Amniotic epithelial cell (primary cell): ENCODE results near the gene UBE2V1.
"Not testable (repeated sequence)": the region's sequence is repeated elsewhere in the genome, so short reads cannot be mapped to it uniquely, and the experiment has no call there.

ENCODE experiments used
- DNase-seq: peaks from one replicate; pipeline ENCODE4 v3.0.0-alpha.2; 2010; ENCODE audit warnings: low read depth

The UBE2V1 gene

DNA sequence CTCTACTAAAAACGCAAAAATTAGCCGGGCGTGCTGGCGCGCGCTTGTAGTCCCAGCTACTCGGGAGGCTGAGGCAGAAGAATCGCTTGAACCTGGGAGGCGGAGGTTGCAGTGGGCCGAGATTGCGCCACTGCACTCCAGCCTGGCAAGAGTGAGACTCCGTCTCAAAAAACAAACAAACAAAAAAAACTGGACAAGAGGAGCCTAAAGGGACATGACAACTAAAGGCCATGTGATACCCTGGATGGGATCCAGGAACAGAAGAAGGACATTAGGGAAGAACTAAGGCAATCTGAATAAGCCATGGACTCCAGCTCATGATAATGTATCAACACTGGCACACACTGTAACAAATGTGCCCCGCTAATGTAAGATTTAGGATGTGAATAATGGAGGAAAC lies 24.8 kb upstream of the UBE2V1 start:
- DNase-seq = not testable (repeated sequence)

DNA sequence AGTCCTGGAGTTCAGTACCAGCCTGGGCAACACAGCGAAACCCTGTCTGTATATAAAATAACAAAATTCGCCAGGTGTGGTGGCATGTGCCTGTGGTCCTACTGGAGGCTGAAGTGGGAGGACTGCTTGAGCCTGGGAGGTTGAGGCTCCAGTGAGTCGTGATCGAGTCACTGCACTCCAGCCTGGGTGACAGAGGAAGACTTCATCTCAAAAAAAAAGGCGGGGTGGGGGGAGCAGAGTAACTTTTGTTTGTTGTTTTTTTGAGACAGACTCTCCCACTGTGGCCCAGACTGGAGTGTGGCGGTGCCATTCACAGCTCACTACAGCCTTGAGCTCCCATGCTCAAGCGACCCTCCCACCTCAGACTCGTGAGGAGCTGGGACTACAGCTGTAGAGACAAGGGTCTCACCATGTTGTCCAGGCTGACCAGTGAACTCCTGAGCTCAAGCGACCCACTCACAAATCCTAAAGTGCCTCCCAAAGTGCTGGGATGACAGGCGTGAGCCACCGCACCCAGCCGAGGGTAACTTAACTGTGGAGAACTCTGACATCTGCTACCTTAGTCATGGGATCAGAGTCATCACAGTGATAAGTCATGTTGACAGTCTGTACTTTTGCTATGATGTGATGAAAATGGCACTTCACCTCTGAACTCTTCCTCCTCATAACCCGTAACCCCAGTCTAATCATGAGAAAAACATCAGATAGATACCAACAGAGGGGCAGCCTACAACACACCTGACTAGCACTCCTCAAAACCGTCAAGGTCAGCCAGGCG lies 24.1 kb upstream of the UBE2V1 start:
- DNase-seq = no peak

DNA sequence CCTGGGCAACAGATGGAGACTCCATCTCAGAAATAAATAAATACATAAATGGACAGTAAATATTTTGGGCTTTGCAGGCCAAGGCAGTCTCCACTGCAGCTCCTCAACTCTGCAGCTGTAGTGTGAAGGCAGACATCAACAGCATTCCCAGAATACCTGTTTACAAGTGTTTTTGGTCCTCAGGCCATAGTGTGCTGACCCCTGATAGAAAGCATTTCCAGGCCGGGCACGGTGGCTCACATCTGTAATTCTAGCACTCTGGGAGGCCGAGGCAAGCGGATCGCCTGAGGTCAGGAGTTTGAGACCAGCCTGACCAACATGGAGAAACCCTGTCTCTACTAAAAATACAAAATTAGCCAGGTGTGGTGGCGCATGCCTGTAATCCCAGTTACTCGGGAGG lies 22.2 kb upstream of the UBE2V1 start:
- not testable (repeated sequence) for DNase-seq

DNA sequence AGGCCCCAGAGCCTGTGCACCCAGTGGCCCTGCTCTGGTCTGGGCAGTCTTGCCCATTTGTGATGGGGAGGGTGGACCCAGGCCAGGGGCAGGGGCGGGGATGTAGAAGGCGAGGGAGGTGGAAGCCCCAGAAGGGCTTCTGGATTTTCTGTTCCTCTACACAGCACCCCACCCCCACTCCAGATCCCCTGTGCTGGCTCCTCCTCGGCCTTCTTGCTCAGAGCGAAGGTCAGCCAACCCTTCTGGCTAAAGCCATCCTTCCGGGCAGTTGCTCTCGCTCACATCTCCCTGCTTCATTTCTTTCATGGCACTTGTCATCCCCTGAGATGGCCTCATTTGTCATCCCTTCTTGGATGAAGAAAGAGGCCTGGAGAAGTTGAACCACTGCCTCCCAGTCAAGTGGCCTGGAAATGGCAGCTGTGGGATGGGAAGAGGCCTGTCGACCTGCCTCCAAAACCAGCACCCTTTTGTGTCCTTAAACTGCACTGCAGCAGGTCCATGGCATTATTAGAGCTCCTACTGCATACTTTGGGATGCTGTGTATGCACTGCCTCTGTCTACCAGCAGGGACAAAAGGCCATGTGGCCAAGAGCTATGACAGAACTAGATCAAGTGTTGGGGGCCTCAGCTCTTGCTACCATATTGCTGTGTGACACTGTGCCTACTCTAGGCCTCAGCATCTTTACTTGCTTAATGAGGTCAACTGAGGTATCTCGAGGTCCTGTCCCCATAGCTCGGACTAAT lies 20.7 kb upstream of the UBE2V1 start:
- DNase-seq = no peak

DNA sequence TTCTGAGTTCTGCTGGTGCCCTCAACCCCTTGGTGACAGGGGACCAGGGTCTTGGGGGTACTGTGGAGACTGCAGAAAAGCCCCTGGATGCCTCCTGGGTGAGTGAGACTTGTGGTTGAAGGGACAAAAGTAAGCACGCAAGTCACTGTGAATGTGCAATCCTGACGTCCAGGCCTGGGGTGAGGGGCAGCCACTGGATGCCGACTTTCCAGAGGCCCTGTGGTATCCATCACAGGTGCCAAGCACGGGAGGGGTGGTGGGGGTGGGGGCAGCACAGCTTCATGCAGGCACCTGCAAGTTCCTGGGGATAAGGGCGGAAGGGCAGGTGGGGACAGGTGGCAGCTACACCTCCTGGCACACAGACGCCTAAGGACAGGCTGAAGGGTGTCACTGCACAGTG lies 20.1 kb upstream of the UBE2V1 start:
- DNase-seq = no peak

DNA sequence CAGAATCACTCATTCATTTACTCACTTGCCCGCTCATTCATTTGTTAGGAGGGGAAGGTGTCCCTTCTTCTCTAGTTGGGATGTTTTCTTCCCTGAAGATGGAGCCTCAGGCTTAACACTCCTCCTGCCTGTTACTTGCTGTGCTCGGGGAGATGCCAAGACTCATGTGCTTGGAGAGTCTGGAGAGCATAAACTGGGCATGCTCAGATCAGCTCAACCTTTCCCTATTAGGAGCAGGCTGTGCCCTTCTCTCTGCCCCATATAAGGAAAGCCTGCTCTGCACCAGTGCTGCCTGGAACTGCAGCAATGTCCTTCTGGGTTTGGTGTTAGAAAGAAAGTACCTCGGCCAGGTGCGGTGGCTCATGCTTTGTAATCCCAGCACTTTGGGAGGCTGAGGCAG lies 18.0 kb upstream of the UBE2V1 start:
- no peak for DNase-seq

DNA sequence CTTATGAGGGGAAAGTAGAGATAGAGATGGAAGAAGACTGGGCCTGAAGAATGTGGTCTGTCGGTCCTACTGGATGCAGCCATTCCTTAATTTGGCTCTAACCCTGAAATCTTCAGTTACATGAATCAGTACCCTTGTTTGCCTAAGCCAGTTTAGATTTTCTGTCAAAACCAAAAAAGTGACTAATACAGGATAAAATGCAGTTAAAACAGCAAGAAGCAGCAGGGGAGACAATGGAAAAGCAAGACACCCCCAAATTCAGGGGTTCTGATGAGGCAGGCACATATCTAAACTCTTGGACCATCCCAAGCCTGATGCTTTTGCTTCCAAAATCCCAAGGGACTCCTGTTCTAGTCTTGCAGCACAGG lies 17.4 kb upstream of the UBE2V1 start:
- DNase-seq = no peak

DNA sequence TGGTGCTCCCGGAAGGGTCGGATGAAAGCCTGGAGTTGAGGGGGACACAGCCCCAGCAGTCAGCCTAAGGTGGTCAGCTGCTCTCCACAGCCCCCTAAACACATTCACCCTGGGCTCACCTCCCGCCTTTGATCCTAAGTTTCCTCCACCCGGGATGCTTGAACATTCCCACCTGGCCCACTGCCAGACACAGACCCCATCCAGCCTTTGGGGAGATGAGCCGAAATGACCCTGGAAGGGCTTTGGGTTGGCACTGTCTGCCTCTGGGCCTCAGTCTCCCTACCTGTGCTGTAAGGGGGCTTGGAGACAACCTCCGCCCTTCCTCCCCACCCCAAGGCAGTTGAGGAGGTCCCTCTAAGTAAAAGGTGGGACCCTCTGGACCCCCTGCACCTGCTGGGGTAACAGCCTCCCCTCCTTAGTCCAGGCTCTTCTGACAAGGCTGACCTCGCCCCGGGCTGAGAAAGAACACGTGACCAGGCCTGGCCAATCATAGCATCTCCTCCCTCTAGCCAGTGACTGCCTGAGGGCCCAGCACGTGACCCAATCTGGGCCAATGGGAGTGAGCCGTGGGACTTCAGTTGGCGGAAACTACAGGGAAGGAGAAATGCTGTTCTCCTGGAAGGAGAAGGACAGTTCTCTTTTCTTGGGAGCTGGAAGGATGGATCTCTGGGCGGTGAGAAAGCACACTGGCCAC lies 16.9 kb upstream of the UBE2V1 start:
- DNase-seq = no peak

DNA sequence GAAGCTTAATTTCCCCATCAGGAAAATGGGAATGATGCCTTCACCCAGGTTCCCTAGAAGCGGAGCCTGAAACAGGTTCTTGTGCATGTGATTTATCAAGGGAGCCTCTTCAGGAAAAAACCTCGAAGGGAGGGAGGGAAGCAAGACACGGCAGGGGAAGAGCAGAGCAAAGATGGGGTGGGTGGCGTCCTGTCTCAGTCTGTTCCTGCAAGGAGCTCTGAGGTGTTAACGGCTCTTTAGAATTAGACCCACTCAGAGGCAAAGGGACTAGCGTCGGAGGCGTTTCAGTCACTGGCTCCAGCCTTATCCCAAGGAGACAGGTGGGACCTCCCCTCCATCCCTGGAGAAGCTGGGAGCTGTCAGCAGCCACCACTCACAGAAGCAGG lies 15.6 kb upstream of the UBE2V1 start:
- DNase-seq = no peak

DNA sequence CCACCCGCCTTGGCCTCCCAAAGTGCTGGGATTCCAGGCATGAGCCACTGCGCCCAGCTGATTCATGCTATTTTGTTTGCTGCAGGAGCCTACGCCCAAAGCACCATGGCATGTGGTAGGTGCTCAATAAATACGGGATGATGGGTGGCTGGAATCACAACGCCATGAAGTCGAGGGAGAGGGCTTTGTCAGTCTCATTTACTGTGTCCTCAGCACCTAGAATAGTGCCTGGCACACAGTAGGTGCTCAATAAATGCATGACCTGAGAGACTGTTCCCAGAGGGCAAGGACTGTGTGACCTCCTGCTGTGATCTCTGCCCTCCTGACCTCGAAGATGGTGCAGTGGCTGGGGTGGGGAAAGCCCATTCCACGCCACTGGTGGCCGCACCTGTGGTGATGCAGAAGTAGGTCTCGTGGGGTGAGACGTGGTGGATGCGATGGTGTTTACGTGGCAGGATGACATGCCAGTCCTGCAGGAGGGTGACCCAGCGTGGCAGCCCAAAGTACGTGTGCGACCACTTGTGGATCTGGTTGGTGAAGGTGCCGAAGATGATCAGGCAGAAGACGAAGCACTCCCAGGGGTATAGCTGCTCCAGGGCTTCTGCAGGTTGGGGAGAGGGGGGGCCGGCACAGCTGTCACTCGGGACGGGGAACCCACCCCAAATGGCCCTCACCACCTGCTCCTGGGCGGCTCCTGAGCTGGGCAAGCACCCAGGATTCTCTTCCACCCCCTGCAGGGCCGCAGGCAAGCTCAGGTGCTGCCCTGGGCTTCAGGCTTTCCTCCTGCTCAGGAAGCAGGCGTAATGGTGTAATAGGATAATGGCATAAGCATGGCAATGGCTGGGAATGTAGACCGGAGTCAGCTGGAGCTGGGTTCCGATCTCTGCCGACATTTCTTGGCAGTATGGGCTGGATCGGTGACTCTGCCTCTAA lies 14.9 kb upstream of the UBE2V1 start:
- DNase-seq = no peak

DNA sequence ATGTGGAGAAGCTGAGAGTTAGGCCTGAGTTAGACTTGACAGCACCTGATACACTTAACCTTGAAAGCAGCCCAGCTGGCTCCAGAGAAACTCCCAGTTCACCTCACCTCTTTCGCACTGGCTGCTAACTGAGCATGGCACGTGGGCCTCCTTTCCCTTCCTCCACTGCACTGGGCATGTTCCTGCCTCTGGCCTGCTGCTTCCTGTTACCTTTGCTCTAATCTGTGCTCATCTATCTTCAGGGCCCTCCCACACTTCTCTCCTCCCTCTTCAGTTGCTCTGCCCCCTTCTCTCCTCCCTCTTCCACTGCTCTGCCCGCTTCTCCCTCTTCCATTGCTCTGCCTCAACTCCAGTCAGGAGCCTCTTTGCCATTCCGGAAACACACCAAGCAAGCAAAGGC lies 13.7 kb upstream of the UBE2V1 start:
- peak; percentile 87 for DNase-seq

DNA sequence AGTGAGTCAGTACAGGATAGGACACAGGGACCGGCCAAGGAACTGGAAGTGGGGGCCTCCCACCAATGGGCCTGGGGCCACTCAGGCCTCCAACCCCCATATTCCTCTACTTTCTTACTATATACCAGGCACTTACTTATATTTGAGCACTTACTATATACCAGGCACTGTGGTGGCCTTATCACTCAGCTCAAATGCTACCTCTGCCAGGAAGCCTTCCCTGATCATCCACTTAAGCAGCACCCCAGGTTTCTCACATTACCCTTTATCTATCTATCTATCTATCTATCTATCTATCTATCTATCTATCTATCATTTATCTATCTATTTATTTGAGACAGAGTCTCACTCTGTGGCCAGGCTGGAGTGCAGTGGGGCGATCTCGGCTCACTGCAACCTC lies 12.3 kb upstream of the UBE2V1 start:
- DNase-seq = no peak

DNA sequence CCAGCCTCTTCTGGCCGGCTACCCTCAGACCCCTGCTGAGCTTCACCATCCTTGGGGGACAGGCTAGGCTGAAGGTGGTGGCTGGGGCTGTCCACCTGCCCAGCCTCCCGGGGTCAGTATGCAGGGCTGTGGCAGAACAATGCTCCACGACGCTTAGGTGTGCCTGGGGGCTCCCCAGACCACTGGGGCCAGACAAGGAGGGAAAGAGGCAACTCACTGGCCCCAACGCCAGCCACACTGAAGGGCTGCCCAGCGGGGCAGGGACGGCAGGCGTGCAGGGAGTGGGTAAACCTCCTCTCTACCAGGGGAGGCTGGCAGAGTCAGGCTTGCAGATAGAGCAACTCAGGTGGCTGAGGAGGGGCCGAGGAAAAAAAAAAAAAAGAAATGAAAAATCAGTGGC lies 11.5 kb upstream of the UBE2V1 start:
- no peak for DNase-seq

DNA sequence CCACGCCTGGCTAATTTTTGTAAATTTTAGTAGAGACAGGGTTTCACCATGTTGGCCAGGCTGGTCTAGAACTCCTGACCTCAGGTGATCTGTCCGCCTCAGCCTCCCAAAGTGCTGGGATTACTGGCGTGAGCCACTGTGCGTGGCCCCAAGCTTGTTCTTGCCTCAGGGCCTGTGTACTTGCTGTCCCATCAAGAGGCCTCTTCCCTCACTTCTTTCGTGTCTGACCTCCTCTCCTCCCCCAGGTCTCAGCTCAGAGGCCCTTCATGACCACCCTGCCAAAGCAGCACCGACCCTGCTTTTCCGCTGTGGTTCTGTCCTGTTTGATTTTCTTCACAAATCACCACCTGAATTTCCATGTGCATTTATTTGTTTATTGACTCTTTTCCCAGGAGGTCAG lies 10.5 kb upstream of the UBE2V1 start:
- no peak for DNase-seq

DNA sequence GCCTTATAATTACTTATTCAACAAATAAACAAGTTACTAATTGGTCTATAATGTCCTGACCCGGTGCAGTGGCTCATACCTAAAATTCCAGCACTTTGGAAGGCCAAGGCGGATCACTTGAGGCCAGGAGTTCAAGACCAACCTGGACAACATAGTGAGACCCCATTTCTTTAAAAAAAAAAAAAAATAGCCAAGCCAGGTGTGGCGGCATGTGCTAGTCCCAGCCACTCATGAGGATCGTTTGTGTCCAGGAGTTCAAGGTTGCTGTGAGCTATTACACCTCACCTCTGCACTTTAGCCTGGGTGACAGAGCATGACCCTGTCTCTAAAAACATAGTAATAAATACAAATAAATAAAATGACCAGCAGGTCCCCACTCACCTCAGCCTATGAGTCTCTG lies 9.8 kb upstream of the UBE2V1 start:
- no peak for DNase-seq

DNA sequence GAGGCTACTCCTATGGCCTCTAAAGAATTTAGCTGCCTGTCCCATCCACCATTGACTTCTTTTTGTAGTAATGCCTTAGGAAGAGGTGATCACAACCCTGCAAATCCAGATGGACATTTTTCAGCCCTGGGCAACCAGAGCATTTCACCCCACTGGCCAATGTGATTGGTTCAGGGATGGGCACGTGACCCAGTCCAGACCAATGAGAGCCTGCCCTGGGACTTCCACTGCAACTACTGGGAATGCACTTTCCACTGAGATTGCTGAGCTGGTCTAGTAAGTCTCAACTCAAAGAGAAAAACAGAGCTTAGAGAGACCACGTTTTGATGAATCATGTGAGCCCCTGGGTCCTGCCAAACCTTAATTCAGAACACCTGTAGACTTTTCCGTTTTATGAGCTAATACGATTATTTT lies 8.9 kb upstream of the UBE2V1 start:
- DNase-seq = no peak

DNA sequence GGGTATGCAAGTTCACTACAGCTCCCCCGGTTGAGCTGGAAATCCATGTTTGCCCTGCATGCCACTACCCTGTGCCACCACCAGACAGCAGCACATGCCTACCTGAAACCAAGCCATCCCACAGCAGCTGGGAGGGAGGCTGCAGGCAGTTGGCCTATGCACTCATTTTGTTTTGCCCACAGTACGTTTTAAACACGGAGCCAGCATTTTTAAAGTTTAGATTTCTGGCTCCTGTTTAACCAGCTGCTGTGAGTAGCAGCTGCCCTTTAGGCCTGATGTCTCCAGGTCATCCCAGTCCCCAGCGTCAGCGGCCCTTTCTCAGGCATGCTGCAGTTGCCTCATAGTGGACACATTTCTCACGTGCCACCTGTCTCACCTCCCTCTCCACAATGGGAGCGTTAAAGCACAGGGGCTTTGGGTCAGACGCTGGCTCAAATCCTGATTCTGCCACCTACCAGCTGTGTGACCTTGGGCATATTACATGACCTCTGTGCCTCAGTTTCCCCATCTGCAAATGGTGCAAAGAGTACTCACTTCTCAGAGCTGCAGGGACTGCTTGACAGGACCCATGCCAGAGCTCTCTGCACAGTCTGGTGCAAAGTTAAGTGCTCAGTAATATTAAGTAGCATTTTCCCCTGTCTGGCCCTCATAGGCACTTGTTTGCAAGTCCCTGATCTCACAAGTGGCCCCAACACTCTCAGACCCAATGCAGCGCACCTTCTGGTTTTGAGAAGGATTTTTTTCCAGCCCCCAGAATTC lies 8.2 kb upstream of the UBE2V1 start:
- DNase-seq = peak; percentile 55

DNA sequence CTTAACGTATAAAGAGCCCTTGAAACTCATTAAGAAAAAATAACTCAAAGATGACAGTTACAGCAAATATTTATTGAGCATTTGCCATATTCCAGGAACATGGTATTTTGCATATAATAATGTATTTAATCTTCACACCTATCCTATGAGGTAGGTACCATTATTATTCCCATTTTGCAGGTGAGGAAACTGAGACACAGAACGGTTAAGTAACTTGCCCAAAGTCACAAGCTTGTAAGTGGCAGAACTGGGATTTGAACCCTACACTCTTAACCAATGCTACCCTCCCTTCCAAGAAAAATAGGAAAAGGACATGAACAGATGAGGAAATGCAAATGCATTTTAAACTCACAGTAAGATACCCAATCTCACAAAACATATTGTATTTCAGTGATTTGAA lies 5.3 kb upstream of the UBE2V1 start:
- no peak for DNase-seq

DNA sequence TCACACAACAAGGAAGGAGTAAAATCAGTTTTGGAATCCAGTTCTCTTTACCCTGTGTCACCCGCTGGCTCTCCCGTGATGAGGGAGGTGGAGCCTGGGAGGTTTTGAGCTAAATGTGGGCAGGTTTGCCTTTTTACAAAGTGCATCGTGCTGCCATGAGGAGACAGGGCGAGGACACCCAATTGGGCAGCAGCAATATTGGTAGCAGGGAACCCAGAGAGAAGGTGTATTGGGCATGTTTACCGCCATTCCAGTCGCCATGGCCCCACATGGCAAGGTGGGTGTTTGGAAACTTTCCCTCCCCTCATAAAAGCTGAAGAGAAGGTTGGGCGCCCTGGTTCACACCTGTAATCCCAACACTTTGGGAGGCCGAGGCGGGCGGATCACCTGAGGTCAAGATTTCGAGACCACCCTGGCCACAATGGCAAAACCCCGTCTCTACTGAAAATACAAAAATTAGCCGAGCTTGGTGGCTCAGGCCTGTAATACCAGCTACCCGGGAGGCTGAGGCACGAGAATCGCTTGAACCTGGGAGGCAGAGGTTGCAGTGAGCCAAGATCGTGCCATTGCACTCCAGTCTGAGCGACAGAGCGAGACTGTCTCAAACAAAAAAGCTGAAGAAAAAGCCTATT lies 3.5 kb upstream of the UBE2V1 start:
- no peak for DNase-seq

DNA sequence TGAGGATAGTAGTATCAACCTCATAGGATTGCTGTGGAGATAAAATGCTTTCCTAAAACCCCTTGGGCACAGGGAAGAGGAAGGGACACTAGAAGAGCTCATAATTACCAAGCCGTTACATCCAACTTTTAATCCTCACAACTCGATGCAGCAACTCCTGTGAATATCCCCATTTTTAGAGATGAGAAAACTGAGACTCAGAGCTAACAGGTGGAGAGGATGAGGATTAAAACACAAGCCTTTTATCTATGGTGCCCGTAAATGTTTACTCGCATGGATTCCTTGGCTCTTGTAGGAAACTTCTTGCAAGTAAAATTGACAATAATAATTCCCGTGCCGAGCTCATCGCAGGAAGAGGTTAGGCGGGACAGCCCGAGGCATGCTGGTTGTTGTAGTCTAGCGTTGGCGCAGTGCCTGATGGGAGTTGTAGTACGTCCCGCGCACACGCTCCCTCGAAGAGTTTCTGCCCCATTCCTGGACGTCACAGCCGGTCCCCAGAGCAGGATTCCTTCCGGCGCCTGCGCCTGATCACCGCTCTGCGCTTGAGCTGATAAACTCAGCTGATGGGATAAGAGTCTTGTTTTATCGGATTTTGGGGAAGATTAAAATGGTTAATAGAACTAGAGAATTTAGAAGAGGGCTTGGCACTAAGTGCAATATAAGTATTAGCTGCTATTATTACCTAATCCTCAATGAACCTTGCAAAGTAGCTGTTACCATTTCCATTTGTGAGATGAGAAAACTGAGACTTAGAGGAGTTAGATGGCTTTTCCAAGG lies 2.8 kb upstream of the UBE2V1 start:
- DNase-seq = peak; percentile 95
